Endothelial cell of umbilical vein (primary cell): ENCODE results near the gene OTUD3. TPM values are rescaled to one million over a fixed set of nuclear protein-coding genes. Genes with fewer than 3 reads are reported as not detected.

ENCODE experiments used
- BruUV-seq: library from RNA; stranded (reverse); fragments of 400-500 nt; replicated peaks from 2 replicates; lab custom pipeline; 2021; lab: Mats Ljungman, UMichigan
- CTCF ChIA-PET: fragments of 300-600, 350-600 bp; sonication (Branson Sonifier 250); formaldehyde crosslinking; loops from one replicate; lab custom pipeline; 2021; ENCODE audit warnings: antibody characterized with exemption, inconsistent platforms; lab: Charles Lee
- POLR2A ChIA-PET: fragments of 300-600, 350-600 bp; sonication (Branson Sonifier 250); formaldehyde crosslinking; loops from one replicate; lab custom pipeline; 2021; ENCODE audit warnings: antibody characterized with exemption, inconsistent platforms; lab: Charles Lee
- DNase-seq: peaks from one replicate; pipeline ENCODE4 v3.0.0-alpha.2; 2011; ENCODE audit warnings: low read depth, low spot score
- FAIRE-seq: peaks from 2 replicates; lab custom pipeline; 2011; peaks lifted over from hg19 to GRCh38; lab: Jason Lieb, UNC
- H2AFZ ChIP-seq: 2 replicates; pipeline ENCODE4 v1.6.0; 2012; ENCODE audit warnings: low read depth, low read length, control low read depth, inconsistent platforms
- H3K27ac ChIP-seq: 2 replicates; pipeline ENCODE4 v1.5.1; 2011; ENCODE audit warnings: low read depth, mild to moderate bottlenecking, control low read depth, low read length, moderate library complexity; ENCODE audit not compliant: insufficient read depth
- H3K27me3 ChIP-seq, 2 experiments: 2 replicates each; pipeline versions ENCODE4 v1.6.0 to v1.6.1; 2011; ENCODE audit warnings: low read length in 2 of 2, mixed read lengths in 1 of 2; ENCODE audit not compliant: control insufficient read depth in 2 of 2, insufficient read depth in 2 of 2
- H3K36me3 ChIP-seq, 2 experiments: 2 replicates in 1 of 2; 3 replicates in 1 of 2; pipeline ENCODE4 v1.5.1; 2011; ENCODE audit warnings: low read length in 2 of 2, mild to moderate bottlenecking in 1 of 2, moderate library complexity in 1 of 2; ENCODE audit not compliant: control insufficient read depth in 2 of 2, insufficient read depth in 2 of 2; ENCODE audit errors: extremely low read depth in 1 of 2
- H3K4me1 ChIP-seq: 3 replicates; pipeline ENCODE4 v1.5.1; 2011; ENCODE audit warnings: mild to moderate bottlenecking, low read length; ENCODE audit not compliant: control insufficient read depth, insufficient read depth; ENCODE audit errors: extremely low read depth
- H3K4me2 ChIP-seq: 2 replicates; pipeline ENCODE4 v1.6.1; 2011; ENCODE audit warnings: low read length, control low read depth, mixed read lengths; ENCODE audit not compliant: insufficient read depth
- H3K4me3 ChIP-seq, 3 experiments: fragments of 200-600 bp in 1 of 3; sonication (generic), shearing (Covaris generic) in 1 of 3; replicated peaks in 1 of 3; 2 replicates each; pipeline ENCODE4 v1.5.1; 2011 to 2016; ENCODE audit warnings: control low read depth in 3 of 3, low read length in 3 of 3, mild to moderate bottlenecking in 2 of 3, inconsistent platforms in 1 of 3, low read depth in 1 of 3, moderate library complexity in 1 of 3; ENCODE audit not compliant: insufficient read depth in 1 of 3
- H3K79me2 ChIP-seq: 2 replicates; pipeline ENCODE4 v1.6.0; 2012; ENCODE audit warnings: low read length, inconsistent platforms; ENCODE audit not compliant: control insufficient read depth, insufficient read depth
- H3K9ac ChIP-seq: replicated peaks from 2 replicates; pipeline ENCODE3; 2011; ENCODE audit warnings: low read length, control low read depth; ENCODE audit not compliant: insufficient read depth; ENCODE audit errors: extremely low read depth
- H3K9me1 ChIP-seq: replicated peaks from 3 replicates; pipeline ENCODE4 v1.6.0; 2011; ENCODE audit warnings: mild to moderate bottlenecking, low read length; ENCODE audit not compliant: control insufficient read depth, insufficient read depth; ENCODE audit errors: extremely low read depth
- H3K9me3 ChIP-seq: replicated peaks from 2 replicates; pipeline ENCODE4 v1.5.1; 2012; ENCODE audit warnings: low read length, inconsistent platforms; ENCODE audit not compliant: control insufficient read depth, insufficient read depth
- H4K20me1 ChIP-seq: replicated peaks from 2 replicates; pipeline ENCODE3; 2011; ENCODE audit warnings: mild to moderate bottlenecking, low read length; ENCODE audit not compliant: control insufficient read depth, insufficient read depth; ENCODE audit errors: extremely low read depth
- EZH2 ChIP-seq: IDR thresholded peaks from 2 replicates; pipeline ENCODE4 v1.6.1; 2012; ENCODE audit warnings: borderline replicate concordance, low read depth, mild to moderate bottlenecking, moderate library complexity, low read length, inconsistent platforms; ENCODE audit not compliant: severe bottlenecking
- FOS ChIP-seq: IDR thresholded peaks from 2 replicates; pipeline ENCODE4 v1.6.1; 2011; ENCODE audit warnings: mild to moderate bottlenecking, low read length, moderate library complexity, borderline replicate concordance; ENCODE audit not compliant: insufficient read depth
- GATA2 ChIP-seq: IDR thresholded peaks from 2 replicates; pipeline ENCODE4 v1.7.0; 2011; ENCODE audit warnings: low read depth, mild to moderate bottlenecking, moderate library complexity, mixed read lengths, low read length; ENCODE audit not compliant: insufficient read length, insufficient read depth
- JUN ChIP-seq: IDR thresholded peaks from 2 replicates; pipeline ENCODE4 v1.6.1; 2011; ENCODE audit warnings: borderline replicate concordance, low read depth; ENCODE audit not compliant: insufficient read length, insufficient read depth
- MYC ChIP-seq: IDR thresholded peaks from one replicate; pipeline ENCODE4 v1.6.1; 2011; ENCODE audit warnings: mild to moderate bottlenecking, low read depth, low read length
- POLR2A ChIP-seq: IDR thresholded peaks from 2 replicates; pipeline ENCODE4 v1.6.1; 2012; ENCODE audit warnings: low read depth, mild to moderate bottlenecking, control low read depth, low read length
- POLR2AphosphoS5 ChIP-seq: IDR thresholded peaks from 2 replicates; pipeline ENCODE4 v1.6.1; 2012; ENCODE audit warnings: low read depth, mild to moderate bottlenecking, control low read depth, low read length, moderate library complexity; ENCODE audit not compliant: insufficient read depth
- dilution Hi-C: fragments of 300-500 bp; cut with MboI; formaldehyde crosslinking; loops from one replicate; pipeline ENCODE4 v1.15.0; 2019; ENCODE audit warnings: low sequenced_read_pairs; ENCODE audit not compliant: extremely low pct_ligation_motif_present
- intact Hi-C: fragments of 100-400 bp; cut with micrococcal nuclease; formaldehyde crosslinking; loops from one replicate; pipeline ENCODE4 v1.10.0; 2022
- polyA plus RNA-seq, 4 experiments: library from polyadenylated mRNA; depleted of rRNA in 3 of 4; stranded (reverse) in 3 of 4; unstranded in 1 of 4; fragments of >200 nt; gene quantifications; 2 replicates each; pipeline versions ENCODE4 v1.2.1 to v1.2.3, GENCODE V29; 2011 to 2012; ENCODE audit warnings: missing spikeins in 1 of 4
- total RNA-seq: library from RNA; stranded (reverse); gene quantifications from 2 replicates; pipeline ENCODE4 v1.2.3, GENCODE V29; 2021
- TF ChIP-seq, protein P1 (sequence below): IDR thresholded peaks from 2 replicates; pipeline ENCODE4 v1.6.1; 2011; ENCODE audit not compliant: insufficient read depth, insufficient read length
- TF ChIP-seq, protein P2 (sequence below), 2 donors: IDR thresholded peaks; 1 replicate in 1 of 2; 2 replicates in 1 of 2; pipeline ENCODE4 v1.5.1; 2011; ENCODE audit warnings: low read length in 2 of 2, mild to moderate bottlenecking in 2 of 2, moderate library complexity in 2 of 2, control low read depth in 1 of 2, inconsistent platforms in 1 of 2, low read depth in 1 of 2; ENCODE audit not compliant: insufficient read depth in 1 of 2; ENCODE audit errors: extremely low read depth in 1 of 2

Gene OTUD3
- total and polyA plus RNA-seq, 2 donors (not counting 3 experiments of a cell fraction or from before 2014, with no cell fraction given) = 3.1 to 10.6 TPM

DNA sequence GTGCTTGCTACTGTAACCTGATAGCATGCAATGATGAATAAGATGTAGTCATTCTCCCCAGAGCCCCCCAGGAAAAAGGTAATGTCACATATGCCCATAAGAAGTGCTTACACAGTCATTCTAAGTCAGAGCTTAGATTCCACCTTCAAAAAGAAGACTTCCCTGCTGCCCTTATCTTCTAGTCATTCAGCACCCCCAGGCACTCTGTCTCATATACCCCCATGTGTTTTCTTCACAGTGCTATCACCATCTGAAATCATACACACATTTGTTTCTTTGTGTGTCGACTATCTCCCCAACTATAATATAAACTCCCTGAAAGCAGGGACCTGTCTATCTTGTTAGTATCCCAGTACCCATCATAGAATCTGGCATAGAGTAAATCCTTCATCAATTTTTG, 16.2 kb upstream of the OTUD3 start:
- BruUV-seq = no TSS peak
- H3K4me2 ChIP-seq = no peak overlapping the region
- ChIA-PET CTCF (interaction anchor here (1.8 kb wide), 1 partner anchor 16 kb away, joined by 10 read pairs; the partner anchor contains the start of gene OTUD3), POLR2A (no interaction called here)
- FAIRE-seq (no peak), DNase-seq (no peak)
- dilution Hi-C loops (no loop called here), intact Hi-C loops (no loop called here)
- H3K27ac ChIP-seq = no peak overlapping the region
- no peak overlapping the region for H3K9ac ChIP-seq
- no peak overlapping the region for H3K4me3 ChIP-seq
- H3K27me3 ChIP-seq = peaks cover 8 to 11% of the 10 kb centered on the region in 2 experiments
- H3K36me3 ChIP-seq = no peaks in the 10 kb centered on the region
- H4K20me1 ChIP-seq = no peaks in the 10 kb centered on the region
- H3K9me3 ChIP-seq = no peaks in the 10 kb centered on the region
- no peaks in the 10 kb centered on the region for H3K9me1 ChIP-seq
- no peaks in the 10 kb centered on the region for H3K4me1 ChIP-seq
- no peak overlapping the region for H2AFZ ChIP-seq
- no peak for TF ChIP-seq POLR2A
- no peak for TF ChIP-seq JUN
- no peak for TF ChIP-seq EZH2
- no peak for TF ChIP-seq GATA2
- no peak for TF ChIP-seq MYC
- no peak for TF ChIP-seq FOS
- TF ChIP-seq, protein P1, sequence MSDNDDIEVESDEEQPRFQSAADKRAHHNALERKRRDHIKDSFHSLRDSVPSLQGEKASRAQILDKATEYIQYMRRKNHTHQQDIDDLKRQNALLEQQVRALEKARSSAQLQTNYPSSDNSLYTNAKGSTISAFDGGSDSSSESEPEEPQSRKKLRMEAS = no peak
- TF ChIP-seq, protein P2, sequence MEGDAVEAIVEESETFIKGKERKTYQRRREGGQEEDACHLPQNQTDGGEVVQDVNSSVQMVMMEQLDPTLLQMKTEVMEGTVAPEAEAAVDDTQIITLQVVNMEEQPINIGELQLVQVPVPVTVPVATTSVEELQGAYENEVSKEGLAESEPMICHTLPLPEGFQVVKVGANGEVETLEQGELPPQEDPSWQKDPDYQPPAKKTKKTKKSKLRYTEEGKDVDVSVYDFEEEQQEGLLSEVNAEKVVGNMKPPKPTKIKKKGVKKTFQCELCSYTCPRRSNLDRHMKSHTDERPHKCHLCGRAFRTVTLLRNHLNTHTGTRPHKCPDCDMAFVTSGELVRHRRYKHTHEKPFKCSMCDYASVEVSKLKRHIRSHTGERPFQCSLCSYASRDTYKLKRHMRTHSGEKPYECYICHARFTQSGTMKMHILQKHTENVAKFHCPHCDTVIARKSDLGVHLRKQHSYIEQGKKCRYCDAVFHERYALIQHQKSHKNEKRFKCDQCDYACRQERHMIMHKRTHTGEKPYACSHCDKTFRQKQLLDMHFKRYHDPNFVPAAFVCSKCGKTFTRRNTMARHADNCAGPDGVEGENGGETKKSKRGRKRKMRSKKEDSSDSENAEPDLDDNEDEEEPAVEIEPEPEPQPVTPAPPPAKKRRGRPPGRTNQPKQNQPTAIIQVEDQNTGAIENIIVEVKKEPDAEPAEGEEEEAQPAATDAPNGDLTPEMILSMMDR (IDR thresholded peaks at IDR 0.05; ENCODE audit: extremely low read depth in 1 of 2, insufficient read depth in 1 of 2, low read depth in 1 of 2, low read length in 2 of 2) = no peak
- no peak for TF ChIP-seq POLR2AphosphoS5
- no peaks in the 10 kb centered on the region for H3K79me2 ChIP-seq
